ENCODE measurements around the gene OR4C45.
"Not testable (repeated sequence)": the region's sequence is repeated elsewhere in the genome, so short reads cannot be mapped to it uniquely, and the experiment has no call there.

DNA sequence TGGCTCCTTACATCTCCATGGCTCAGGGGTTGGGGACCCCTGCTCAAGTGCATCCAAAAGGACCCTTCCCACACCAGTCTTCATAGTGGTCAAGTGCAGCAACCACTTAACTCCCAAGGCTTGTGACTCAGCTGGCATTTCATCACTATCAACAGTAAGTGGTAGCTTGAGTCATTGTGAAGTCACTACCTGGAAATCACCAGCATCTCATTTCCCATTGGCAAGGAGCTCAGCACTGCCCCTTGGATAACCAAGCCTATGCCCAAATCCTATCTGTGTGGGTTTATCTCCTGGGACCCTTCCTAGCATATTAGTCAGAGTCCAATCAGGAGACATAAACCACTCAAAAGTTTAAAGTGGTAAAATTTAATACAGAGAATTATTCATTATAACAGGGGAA is 46.3 kb downstream of the OR4C45 start:
- TF ChIP-seq RAD21 (IDR thresholded peaks at IDR 0.05; ENCODE audit: low read length); POLR2AphosphoS5 (IDR thresholded peaks at IDR 0.05; ENCODE audit: low read depth, low read length); JUND (IDR thresholded peaks at IDR 0.05); GATA2 (CRISPR knock-in tag; IDR thresholded peaks at IDR 0.05); MEF2A (IDR thresholded peaks at IDR 0.05; ENCODE audit: borderline replicate concordance, low read depth); TCF12 (IDR thresholded peaks at IDR 0.05); SMC3 (IDR thresholded peaks at IDR 0.05; ENCODE audit: low read depth, low read length); FOXJ3 (CRISPR knock-in tag; IDR thresholded peaks at IDR 0.05); RFX5 (IDR thresholded peaks at IDR 0.05; ENCODE audit: low read length); ELF1 (IDR thresholded peaks at IDR 0.05); YY1 (IDR thresholded peaks at IDR 0.05; ENCODE audit: low read depth): not testable (repeated sequence)
- TF ChIP-seq, protein P1, sequence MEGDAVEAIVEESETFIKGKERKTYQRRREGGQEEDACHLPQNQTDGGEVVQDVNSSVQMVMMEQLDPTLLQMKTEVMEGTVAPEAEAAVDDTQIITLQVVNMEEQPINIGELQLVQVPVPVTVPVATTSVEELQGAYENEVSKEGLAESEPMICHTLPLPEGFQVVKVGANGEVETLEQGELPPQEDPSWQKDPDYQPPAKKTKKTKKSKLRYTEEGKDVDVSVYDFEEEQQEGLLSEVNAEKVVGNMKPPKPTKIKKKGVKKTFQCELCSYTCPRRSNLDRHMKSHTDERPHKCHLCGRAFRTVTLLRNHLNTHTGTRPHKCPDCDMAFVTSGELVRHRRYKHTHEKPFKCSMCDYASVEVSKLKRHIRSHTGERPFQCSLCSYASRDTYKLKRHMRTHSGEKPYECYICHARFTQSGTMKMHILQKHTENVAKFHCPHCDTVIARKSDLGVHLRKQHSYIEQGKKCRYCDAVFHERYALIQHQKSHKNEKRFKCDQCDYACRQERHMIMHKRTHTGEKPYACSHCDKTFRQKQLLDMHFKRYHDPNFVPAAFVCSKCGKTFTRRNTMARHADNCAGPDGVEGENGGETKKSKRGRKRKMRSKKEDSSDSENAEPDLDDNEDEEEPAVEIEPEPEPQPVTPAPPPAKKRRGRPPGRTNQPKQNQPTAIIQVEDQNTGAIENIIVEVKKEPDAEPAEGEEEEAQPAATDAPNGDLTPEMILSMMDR (IDR thresholded peaks at IDR 0.05): not testable (repeated sequence)
- TF ChIP-seq, protein P2, sequence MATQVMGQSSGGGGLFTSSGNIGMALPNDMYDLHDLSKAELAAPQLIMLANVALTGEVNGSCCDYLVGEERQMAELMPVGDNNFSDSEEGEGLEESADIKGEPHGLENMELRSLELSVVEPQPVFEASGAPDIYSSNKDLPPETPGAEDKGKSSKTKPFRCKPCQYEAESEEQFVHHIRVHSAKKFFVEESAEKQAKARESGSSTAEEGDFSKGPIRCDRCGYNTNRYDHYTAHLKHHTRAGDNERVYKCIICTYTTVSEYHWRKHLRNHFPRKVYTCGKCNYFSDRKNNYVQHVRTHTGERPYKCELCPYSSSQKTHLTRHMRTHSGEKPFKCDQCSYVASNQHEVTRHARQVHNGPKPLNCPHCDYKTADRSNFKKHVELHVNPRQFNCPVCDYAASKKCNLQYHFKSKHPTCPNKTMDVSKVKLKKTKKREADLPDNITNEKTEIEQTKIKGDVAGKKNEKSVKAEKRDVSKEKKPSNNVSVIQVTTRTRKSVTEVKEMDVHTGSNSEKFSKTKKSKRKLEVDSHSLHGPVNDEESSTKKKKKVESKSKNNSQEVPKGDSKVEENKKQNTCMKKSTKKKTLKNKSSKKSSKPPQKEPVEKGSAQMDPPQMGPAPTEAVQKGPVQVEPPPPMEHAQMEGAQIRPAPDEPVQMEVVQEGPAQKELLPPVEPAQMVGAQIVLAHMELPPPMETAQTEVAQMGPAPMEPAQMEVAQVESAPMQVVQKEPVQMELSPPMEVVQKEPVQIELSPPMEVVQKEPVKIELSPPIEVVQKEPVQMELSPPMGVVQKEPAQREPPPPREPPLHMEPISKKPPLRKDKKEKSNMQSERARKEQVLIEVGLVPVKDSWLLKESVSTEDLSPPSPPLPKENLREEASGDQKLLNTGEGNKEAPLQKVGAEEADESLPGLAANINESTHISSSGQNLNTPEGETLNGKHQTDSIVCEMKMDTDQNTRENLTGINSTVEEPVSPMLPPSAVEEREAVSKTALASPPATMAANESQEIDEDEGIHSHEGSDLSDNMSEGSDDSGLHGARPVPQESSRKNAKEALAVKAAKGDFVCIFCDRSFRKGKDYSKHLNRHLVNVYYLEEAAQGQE (IDR thresholded peaks at IDR 0.05; ENCODE audit: low read depth, low read length): not testable (repeated sequence)
- TF ChIP-seq, protein P3, sequence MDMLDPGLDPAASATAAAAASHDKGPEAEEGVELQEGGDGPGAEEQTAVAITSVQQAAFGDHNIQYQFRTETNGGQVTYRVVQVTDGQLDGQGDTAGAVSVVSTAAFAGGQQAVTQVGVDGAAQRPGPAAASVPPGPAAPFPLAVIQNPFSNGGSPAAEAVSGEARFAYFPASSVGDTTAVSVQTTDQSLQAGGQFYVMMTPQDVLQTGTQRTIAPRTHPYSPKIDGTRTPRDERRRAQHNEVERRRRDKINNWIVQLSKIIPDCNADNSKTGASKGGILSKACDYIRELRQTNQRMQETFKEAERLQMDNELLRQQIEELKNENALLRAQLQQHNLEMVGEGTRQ (IDR thresholded peaks at IDR 0.05; ENCODE audit: borderline replicate concordance, low read depth, low read length): not testable (repeated sequence)

Measured in SK-N-SH (cell line).